ENCODE results near the gene GARRE1.
"Not testable (repeated sequence)": the region's sequence is repeated elsewhere in the genome, so short reads cannot be mapped to it uniquely, and the experiment has no call there.

The GARRE1 gene

DNA sequence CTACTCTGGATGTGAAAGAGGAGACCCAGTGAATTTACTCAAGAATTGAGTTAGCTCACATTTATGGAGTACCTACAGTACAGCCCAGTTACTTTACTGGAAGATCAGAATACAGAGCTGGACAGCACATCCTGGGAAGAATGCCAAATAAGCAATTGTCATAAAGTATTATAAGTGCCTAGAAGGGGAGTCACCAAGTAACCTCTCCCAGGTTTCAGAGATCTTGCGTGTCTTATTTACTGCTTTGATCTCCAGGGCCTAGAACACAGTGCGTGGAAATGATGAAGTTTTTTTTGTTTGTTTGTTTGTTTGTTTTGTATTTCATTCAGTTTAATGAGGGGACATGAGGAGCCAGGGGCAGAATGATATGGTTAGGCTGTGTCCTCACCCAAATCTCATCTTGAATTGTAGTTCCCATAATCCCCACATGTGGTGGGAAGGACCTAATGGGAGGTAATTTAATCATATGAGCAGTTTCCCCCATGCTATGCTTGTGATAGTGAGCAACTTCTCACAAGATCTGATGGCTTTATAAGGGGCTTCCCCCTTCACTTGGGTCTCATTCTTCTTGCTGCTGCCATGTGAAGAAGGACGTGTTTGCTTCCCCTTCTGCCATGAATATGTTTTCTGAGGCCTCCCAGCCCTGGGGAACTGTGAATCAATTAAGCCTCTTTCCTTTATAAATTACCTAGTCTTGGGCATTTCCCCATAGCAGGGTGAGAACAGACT, 5.2 kb downstream of the GARRE1 start:
- DNase-seq: no peak

DNA sequence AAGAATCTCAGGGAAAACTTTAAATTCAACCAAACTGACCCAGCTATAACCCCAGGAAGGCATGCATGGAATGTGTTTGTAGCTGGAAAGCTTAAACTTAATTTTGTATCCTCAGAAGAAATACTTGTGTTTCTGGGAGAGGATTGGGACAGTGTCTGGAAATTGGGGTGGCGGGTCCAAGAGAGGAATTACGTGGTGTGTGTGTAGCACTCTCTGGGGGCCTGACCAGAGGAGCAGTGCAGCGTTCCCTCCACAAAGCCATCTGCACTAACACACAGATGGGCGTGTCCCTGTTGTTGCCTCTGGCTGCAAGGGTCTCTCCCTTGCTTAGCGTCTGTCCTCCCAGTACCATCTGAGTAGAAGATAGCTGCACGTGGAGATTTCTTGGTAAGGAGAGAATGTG, 6.4 kb downstream of the GARRE1 start:
- no peak for DNase-seq

DNA sequence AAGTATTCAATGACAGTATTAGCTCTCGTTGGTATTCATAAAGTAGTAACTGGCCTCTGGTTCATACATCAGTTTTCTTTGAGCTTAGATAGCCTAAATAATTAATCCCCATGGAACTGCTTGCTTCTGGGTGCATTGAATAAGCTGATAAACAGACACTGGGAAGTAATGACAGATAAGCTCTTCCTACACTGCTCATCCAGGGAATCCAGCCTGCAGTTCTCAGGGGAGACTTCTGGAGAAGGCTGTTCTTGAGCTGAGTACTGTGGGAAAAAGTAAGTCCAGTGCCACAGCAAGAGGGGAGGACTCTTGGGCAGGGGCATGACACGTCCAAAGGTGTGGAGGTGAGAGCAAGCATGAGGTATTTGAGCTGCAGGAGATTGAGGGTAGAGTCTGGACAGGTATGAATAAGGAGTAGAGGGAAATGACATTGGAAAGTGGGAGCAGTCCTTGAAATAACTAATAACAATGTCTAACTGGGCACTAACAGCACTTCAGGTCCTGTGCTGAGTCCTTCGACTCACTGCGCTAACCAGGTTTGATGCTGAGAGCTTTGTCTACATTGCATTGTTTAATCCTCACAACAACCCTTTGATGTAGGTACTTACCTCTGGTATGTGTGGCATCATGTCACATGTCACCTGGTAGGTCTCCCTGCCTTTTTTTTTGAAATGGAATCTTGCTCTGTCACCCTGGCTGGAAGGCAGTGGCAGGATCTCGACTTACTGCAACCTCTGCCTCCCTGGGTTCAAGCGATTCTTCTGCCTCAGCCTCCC, 7.2 kb downstream of the GARRE1 start:
- DNase-seq: no peak

DNA sequence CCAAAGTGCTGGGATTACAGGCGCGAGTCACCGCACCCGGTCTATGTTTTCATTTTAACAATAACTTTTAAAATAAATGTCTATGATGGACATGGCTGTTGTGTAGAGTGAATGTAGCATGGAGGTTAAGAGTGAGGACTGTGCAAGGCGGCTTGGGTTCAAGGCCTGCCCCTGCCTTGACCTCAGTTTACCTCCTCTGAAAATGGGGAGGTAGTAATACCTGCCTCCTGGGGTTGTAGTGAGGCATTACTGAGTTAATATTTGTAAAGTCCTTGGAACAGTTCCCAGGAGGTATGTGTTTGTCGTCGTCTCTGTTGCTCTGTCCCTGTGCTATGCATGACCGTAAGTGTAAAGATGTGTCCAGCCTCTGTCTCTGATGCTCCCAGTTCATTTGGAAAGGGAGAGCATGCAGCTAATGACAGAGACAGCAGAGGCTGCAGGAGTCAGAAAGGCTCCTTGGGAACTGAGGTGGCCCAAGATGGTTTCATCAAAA, 9.4 kb downstream of the GARRE1 start:
- DNase-seq: no peak

DNA sequence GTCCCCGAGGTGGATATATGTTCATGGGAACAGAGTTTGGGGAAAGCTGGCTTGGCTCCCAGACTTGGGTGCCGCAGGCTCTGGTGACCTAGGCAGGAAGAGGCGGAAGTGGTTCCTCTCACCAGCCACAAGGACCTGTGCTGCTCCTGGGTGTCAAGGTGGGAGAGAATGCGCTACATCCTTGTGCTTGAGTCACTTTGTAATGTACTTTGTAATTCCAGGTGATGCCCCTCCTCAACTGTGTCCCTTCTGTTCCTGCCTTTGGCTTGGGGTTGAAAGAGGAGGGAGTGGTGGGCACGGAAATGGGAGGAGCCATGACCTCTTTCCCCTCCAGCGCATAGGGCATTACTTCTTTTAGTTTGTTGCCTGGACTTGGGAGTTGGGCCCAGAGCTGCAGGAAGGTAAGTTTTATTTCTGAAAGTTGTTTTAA, 10.9 kb downstream of the GARRE1 start:
- DNase-seq: no peak

DNA sequence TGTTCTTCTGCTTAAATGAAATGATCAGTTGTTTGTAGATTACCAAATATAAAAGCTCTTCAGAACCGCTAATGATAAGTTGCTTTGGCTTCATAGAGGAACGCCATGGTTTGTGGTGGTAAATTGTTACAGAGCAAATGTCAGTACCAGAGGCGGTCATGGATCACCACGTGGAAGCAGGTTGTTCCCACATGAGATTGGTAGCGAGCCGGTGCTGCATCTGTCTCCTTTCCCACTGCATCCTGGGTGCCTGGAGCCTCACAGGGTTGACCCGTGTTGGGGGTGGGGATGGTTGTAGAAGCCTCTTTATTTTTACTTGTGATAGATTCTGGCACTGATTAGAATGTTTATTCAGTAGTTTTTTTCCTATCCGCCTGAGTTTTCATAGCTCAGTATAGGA, 14.7 kb downstream of the GARRE1 start:
- no peak for DNase-seq

DNA sequence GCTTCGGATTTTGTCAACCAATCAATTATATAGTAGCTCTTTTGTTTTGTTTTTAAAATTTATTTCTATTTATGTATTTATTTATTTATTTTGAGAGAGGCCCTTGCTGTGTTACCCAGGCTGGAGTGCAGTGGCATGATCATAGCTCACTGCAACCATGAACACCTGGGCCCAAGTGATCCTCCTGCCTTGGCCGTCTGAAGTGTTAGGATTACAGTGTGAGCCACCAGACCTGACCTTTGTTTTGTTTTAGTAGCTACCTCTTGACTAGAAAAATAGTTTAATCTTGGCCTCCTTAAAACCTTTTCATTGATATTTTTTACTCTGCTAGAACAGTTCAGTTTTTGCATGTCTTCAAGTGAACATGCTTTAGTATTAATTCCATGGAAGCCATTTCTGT, 15.1 kb downstream of the GARRE1 start:
- DNase-seq: no peak

DNA sequence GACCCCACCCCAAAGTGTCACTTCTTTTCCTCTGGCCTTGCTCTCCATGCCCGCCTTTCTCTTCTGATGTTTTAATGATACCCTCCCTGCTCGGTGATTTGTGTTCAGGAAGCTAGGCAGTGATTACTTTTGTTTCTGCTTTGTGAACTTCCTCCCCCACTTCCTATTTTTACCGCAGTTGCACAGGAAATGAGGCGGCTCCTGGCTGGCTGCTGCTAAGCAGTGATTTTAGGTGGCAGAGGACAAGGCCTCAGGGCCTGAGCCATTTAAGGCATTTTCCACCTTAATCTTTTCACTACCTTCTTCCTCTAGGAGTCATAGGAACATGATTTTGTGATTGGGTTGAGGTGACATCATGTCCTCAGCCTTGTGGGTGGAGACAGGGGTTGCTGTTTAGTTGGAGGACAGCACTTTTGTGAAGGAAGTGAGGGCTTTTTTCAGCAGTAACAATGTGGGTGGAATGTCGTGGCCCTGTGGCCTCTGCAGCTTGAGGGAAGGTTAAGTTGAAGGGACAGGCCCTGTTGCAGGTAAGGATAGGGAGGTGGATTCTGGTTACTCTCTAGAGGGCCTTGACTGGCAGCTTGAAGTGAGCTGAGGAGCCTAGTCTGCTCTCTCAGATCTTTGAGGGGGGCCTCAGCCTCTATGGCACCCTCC, 15.7 kb downstream of the GARRE1 start:
- no peak for DNase-seq

DNA sequence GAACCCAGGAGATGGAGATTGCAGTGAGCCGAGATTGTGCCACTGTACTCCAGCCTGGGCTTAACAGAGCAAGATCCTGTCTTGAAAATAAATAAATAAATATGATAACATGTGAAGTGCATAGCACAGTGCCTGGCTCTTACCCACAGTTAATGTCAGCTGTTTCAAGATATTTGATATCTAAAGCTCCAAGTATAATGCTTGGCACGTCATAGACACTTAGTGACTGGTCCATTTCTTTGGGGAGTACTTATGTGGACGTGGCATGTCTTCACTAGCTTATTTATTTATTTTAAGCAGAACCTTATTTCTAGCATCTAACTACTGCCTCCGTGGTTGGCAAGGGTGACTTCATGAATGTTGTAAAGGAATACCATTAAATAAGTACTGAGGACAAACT, 18.8 kb downstream of the GARRE1 start:
- no peak for DNase-seq

DNA sequence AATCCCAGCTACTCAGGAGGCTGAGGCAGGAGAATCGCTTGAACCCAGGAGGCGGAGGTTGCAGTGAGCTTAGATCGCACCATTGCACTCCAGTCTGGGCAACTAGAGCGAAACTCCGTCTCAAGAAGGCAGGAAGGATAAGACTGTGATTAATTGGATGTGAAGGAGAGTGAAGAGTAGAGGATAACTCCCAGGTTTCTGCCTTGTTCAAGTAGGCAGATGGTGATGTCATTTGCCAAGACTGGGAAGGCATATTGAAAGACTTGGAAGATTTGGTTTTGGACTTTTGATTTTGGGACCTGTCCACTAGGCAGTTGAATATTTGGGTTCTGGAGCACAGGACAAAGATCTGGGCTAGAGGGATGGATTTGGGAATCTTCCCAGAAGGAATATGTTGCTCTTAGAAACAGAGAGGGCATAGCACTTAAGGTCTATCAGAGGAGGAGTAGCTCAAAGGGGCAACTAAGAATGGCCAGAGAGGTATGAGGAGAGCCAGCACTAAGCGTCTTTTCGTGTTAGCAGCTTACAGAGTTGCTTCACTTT, 20.0 kb downstream of the GARRE1 start:
- DNase-seq: no peak

DNA sequence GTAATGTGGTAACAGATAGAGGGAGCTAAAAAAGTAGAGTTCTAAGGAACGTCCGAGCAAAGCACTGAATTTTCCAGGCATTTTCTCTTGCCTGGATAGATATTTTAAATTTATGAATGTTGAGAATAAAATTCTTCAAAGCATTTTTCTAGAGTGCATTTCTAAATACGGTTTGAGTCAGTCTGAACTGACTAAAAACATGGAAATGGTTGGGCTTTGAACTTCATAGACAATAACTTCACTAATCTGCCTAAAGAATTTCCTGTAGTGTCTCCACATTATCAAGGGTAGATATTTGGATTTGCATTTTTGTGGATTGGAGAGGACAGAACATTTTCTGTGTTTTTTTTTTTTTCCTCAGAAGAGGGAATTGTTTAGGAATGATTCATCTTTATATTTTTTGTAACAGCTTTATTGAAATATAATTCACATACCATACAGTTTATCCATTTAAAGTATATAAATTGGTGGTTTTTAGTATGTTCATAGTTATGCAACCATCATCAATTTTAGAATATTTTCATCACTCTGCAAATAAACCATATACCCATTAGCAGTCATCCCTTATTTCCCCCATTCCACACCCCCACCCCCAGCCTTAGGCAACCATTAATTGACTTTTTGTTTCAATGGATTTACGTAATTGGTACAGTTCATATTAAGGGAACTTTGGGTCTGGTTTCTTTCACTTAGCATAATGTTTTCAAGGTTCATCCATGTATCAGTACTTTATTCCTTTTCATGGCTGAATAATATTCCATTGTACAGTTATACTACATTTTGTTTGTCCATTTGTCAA, 20.7 kb downstream of the GARRE1 start:
- no peak for DNase-seq

DNA sequence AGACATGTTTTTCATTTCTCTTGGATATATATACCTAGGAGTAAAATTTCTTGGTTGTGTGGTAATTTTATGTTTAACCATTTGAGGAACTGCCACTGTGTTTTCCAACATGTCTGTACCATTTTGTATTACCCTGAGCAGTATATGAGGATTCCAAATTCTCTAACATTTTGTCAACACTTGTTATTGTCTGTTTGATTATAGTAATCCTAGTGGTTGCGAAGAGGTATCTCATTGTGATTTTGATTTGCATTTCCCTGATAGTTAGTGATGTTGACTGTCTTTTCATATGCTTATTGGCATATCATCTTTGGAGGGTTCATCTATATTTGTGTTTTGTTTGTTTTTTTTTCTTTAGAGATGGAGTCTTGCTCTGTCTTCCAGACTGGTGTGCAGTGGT, 21.4 kb downstream of the GARRE1 start:
- no peak for DNase-seq

DNA sequence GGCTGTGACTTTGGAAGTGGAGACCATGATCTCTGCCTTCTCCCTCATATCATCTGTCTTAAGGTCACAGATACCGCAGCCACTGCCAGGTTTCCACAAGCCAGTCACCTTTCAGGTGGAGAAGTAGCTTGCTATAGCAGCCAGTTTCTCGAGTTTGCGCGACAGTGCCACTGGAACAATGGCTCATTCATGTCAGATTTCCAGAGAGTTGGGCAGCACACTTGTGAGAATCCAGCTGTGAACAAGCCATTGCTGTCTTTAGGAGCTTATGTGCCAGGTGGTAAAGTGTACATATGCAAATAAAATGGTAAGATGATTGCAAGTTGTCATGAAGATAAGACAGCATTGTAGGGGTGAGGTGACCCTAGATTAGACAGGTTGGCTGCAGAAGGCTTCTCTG, 22.3 kb downstream of the GARRE1 start:
- peak; percentile 99 for DNase-seq

DNA sequence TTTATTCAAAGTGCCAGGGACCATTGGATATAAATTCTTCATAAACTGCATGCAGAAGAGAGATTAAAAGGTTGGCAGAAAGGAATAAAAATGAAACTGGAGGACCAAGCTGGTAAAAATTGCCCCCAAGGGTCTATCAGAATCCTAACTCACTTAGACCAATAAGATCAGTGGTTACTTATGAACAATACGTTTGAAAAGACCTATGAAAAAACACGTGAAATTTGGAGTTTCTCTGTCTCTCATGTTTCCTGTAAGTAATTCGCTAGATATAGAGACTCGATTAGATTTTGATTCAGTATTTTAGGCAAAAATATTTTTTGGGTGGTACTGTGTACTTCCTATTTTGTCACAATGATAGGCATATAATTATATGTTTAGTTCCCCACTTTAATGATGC, 22.9 kb downstream of the GARRE1 start:
- DNase-seq: no peak

DNA sequence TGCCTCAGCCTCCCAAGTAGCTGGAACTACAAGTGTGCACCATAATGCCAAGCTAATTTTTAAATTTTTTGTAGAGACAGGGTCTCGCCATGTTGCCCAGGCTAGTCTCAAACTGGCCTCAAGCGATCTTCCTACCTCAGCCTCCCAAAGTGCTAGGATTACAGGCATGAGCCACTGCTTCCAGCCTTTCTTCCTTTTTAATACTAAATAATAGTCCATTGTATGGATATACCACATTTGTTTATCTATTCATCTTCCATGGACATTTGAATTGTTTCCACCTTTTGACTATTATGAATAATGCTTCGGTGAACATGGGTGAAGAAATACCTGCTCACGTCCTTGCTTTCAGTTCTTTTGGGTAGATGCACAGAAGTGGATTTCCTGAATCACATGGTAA, 24.4 kb downstream of the GARRE1 start:
- DNase-seq: no peak

DNA sequence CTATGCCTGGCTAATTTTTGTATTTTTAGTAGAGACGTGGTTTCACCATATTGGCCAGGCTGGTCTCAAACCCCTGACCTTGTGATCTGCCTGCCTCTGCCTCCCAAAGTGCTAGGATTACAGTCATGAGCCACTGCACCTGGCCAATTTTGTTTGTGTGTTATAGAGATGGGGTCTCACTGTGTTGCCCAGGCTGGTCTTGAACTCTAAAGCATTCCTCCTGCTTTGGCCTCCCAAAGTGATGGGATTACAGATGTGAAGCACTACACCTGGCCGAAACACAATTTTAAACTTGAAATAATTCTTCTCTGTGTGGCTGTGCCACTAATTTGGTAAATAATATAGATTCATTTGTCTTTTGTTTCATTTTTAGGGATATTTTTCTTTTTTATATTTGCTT, 27.1 kb downstream of the GARRE1 start:
- not testable (repeated sequence) for DNase-seq

DNA sequence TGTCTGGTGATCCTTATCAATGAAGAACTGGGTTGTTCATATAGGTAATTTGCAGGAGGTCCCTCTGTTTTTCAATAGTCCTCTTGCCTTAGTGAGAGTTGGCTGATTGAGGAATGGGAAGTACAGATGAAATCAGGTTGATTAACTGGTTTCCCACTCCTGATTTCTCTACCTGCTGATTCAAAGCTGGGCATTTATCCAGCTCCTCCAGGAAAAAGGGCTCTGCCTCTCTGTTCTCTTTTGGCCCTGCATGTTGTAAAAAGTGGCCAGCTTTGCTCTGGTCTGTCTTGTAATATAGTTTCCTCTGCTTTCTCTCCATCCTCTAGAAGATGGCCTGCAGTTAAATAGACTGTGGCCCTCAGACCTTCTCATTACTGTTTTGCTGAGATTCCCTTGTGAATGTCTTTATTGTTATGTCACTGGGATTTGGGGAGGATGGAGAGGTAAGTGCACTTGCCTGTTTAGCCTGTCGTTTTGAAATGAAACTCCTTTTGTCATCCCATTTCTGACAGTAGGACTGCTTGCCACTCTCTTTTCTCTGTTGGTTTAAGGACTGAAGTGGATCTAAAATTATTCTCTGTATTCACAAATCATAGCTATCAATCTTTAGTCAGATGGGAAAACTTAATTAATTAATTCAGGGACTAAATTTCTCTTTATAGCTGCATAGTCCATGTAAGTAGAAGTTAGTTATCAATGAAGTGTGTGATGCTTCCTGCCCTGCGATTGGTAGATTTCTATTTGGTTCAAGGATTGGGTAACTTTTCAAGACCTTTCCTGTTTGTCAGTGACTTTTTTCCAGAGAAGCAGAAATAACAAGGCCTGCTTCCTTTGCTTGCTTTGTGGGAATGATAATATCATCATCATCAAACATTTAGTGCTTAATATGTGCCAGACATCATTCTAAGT, 28.5 kb downstream of the GARRE1 start:
- DNase-seq: no peak

DNA sequence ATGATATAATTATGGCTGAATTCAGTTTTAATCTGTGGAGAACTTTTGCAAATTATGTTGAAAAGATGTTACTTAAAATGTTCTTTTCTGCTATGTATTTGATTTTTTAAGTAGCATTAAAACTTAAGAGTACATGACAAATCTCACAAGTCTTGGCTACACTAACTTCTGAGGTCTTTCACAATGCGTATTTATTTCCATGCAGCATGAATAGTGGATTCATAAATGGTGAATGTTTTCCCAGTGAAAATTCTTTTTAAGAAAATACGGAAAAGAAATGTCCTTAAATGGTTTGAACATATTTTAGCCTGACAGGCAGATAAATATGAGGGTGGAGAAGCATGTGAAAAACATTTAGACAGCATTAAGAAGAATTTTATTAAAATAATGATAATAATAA, 30.2 kb downstream of the GARRE1 start:
- DNase-seq: no peak

DNA sequence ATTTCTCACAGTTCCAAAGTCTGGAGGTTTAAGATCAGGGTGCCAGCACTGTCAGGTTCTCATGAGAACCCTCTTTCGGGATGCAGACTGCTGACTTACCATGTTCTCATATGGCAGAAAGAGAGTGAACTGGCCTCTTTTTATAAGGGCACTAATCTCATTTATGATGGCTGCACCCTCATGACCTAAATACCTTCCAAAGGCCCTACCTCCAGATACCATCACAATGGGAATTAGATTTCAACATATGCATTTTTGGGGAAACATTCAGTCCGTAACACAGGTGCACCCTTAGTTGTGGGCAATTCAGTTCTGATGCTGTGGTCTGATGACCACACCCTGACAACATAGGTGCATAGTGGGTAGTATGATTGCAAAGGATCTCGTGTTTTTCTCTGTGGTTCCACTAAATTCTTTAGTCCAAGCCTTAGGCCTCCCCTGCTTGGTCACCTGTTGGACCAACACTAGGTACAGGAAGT, 33.3 kb downstream of the GARRE1 start:
- no peak for DNase-seq

DNA sequence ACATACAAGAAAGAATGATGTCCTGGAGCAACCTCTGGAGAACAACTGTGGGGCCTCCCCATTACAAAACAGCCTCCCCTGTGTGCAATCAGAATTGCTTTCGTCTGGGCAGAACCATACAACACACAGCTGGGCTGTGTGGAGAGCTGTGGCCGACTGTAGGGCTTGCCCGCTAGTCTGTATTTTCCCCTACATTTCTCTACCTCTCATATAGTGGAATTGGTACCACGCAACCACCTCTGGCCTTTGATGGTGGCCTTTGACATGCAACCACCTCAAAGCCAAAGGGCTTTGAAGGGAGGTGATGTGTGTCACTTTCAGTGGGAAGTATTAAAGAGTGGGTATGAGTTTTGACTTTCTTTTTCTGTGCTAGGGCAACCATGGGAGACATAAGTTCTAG, 34.0 kb downstream of the GARRE1 start:
- DNase-seq: no peak

DNA sequence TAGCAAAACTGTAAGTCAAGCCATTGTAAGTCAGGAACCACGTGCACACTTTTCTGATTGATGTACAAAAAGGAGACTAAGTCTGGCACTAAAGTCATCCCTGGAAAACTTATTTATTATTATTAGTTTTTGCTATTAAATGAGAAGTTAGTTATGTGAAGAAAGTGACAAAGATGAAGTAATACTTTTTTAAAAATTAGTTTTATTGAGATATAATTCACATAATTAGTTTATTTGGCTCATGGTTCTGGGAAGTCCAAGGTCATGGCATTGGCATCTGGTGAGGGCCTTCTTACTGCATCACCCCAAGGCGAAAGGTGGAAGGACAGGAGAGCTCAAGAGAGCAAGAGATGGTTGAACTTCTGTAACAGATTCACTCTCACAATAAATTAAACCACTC, 36.9 kb downstream of the GARRE1 start:
- no peak for DNase-seq

DNA sequence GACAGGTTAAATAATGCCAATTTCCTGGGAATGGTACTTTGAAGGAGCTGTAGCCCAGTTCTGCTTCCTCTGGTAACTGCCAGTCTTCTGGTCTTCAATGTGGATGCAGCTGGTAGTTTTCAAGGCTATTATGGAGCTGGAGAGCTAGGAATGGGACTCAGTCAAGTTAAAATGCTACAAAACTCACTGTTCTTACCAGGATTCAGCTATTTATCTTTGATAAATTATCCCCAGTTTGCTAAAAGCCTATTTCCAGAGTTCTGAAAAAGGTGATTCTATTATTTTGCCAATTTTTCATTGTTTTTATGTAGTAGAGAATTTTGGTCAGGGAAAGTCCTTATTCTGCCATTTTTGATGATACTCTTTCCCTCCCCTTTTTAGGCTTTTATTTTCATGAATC, 40.7 kb downstream of the GARRE1 start:
- no peak for DNase-seq

All from NCI-H526 treated with DMSO at 0.1 percent for 48 hours (cell line).